Neuronal stem cell (in vitro differentiated cells): ENCODE measurements around the gene INSC.

ENCODE experiments used
- DNase-seq: peaks from one replicate; pipeline ENCODE4 v3.0.0-alpha.2; 2013; ENCODE audit warnings: low spot score
- H2AFZ ChIP-seq: one replicate; pipeline ENCODE4 v1.6.1; 2013; ENCODE audit warnings: mild to moderate bottlenecking, low read length, inconsistent platforms
- H2AK5ac ChIP-seq: 2 replicates; pipeline ENCODE4 v1.6.1; 2013; ENCODE audit warnings: low read depth, mild to moderate bottlenecking, inconsistent platforms, low read length, moderate library complexity, mixed read lengths
- H2BK120ac ChIP-seq: 2 replicates; pipeline ENCODE4 v1.6.1; 2013; ENCODE audit warnings: low read depth, mild to moderate bottlenecking, inconsistent platforms, low read length, moderate library complexity, mixed read lengths
- H2BK12ac ChIP-seq: one replicate; pipeline ENCODE4 v1.6.1; 2013; ENCODE audit warnings: low read length, inconsistent platforms
- H2BK15ac ChIP-seq: 2 replicates; pipeline ENCODE4 v1.6.1; 2013; ENCODE audit warnings: mild to moderate bottlenecking, low read length, inconsistent platforms, mixed read lengths
- H2BK5ac ChIP-seq: one replicate; pipeline ENCODE4 v1.6.1; 2013; ENCODE audit warnings: inconsistent platforms, mild to moderate bottlenecking, low read length, moderate library complexity
- H3K14ac ChIP-seq: one replicate; pipeline ENCODE4 v1.6.1; 2013; ENCODE audit warnings: low read length, inconsistent platforms
- H3K18ac ChIP-seq: 2 replicates; pipeline ENCODE4 v1.6.1; 2013; ENCODE audit warnings: low read length, inconsistent platforms
- H3K23ac ChIP-seq: 2 replicates; pipeline ENCODE4 v1.6.1; 2013; ENCODE audit warnings: low read depth, mild to moderate bottlenecking, mixed read lengths, low read length, inconsistent platforms; ENCODE audit not compliant: poor library complexity
- H3K27ac ChIP-seq: replicated peaks from 3 replicates; pipeline ENCODE4 v1.5.1; 2013; ENCODE audit warnings: low read length, inconsistent platforms
- H3K27me3 ChIP-seq, 3 experiments: 2 replicates each; pipeline ENCODE4 v1.6.1; 2013; ENCODE audit warnings: low read length in 3 of 3, mild to moderate bottlenecking in 2 of 3, inconsistent platforms in 1 of 3, low read depth in 1 of 3, mixed read lengths in 1 of 3, moderate library complexity in 1 of 3; ENCODE audit not compliant: control insufficient read depth in 3 of 3, insufficient read depth in 3 of 3
- H3K36me3 ChIP-seq, 2 donors: replicated peaks in 1 of 2; 2 replicates each; pipeline ENCODE4 v1.6.1; 2013; ENCODE audit warnings: low read length in 2 of 2; ENCODE audit not compliant: control insufficient read depth in 2 of 2, insufficient read depth in 2 of 2
- H3K4ac ChIP-seq: 2 replicates; pipeline ENCODE4 v1.6.1; 2013; ENCODE audit warnings: inconsistent platforms, mild to moderate bottlenecking, low read length, moderate library complexity
- H3K4me1 ChIP-seq, 2 donors: 1 replicate in 1 of 2; 2 replicates in 1 of 2; pipeline ENCODE4 v1.6.1; 2013; ENCODE audit warnings: low read length in 2 of 2, low read depth in 1 of 2; ENCODE audit not compliant: control insufficient read depth in 2 of 2, insufficient read depth in 1 of 2
- H3K4me2 ChIP-seq: one replicate; pipeline ENCODE4 v1.6.1; 2013; ENCODE audit warnings: mild to moderate bottlenecking, low read length, inconsistent platforms; ENCODE audit not compliant: insufficient read depth, poor library complexity, severe bottlenecking
- H3K4me3 ChIP-seq, 2 donors: 2 replicates each; pipeline ENCODE4 v1.5.1; 2013; ENCODE audit warnings: low read length in 2 of 2, mild to moderate bottlenecking in 2 of 2, inconsistent platforms in 1 of 2, moderate library complexity in 1 of 2
- H3K79me1 ChIP-seq: one replicate; pipeline ENCODE4 v1.6.1; 2013; ENCODE audit warnings: low read depth, mild to moderate bottlenecking, inconsistent platforms, low read length, moderate library complexity
- H3K9ac ChIP-seq: one replicate; pipeline ENCODE4 v1.6.1; 2013; ENCODE audit warnings: mild to moderate bottlenecking, low read depth, low read length, inconsistent platforms; ENCODE audit not compliant: poor library complexity
- H3K9me3 ChIP-seq, 2 donors: replicated peaks in 1 of 2; 2 replicates each; pipeline versions ENCODE3 to v1.6.1; 2013; ENCODE audit warnings: low read length in 2 of 2, mild to moderate bottlenecking in 2 of 2, inconsistent platforms in 1 of 2, low read depth in 1 of 2, mixed read lengths in 1 of 2, moderate library complexity in 1 of 2; ENCODE audit not compliant: control insufficient read depth in 2 of 2, insufficient read depth in 1 of 2
- H4K8ac ChIP-seq: one replicate; pipeline ENCODE4 v1.6.1; 2013; ENCODE audit warnings: low read depth, mild to moderate bottlenecking, inconsistent platforms, low read length, moderate library complexity
- H4K91ac ChIP-seq: one replicate; pipeline ENCODE4 v1.6.1; 2013; ENCODE audit warnings: low read length, low read depth, mild to moderate bottlenecking, inconsistent platforms; ENCODE audit not compliant: poor library complexity
- WGBS, 2 donors: extraction: QIAGEN DNeasy Blood & Tissue Kit; methylation state at CpG; one replicate each; pipeline ENCODE4 v1.1.7; 2013; ENCODE audit warnings: missing lambda C conversion rate in 2 of 2, mixed read lengths in 1 of 2; ENCODE audit not compliant: insufficient read length in 2 of 2, insufficient replicate concordance in 1 of 2; ENCODE audit errors: extremely low coverage in 2 of 2; 5-methylcytosine and 5-hydroxymethylcytosine counted together

Gene INSC

DNA sequence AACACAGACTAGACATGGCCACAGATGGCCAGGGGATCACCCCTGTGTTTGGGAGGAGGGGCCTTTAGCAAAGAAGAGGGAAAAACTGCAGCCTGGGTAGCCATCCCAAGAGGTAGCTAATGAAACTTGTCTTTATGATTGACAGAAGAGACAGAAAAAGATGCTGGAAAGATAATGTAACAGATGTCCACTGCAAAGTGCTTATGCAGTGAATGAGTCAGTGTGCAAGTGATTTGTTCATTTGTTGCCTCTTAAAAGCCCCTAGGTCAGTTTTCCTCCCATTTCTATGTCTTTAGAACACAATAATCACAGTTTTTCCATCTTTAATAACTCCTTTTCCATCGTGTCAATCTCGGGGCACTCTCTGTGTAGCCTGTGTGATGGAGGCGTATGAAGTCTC lies 57.2 kb downstream of the INSC start:
- WGBS, 2 donors: no CpG with 5 or more reads among the region's 3 CpGs
- H3K23ac ChIP-seq: no peak overlapping the region

GRCh38 chr11:15175831-15176230 lies 61.1 kb downstream of the INSC start:
- DNase-seq: no peak
- no CpG with 5 or more reads among the region's 11 CpGs for WGBS, 2 donors
- no peak overlapping the region for H3K23ac ChIP-seq
- H3K4ac ChIP-seq: peak overlapping the region; percentile 61
- no peak overlapping the region for H2BK5ac ChIP-seq
- H3K4me2 ChIP-seq: no peak overlapping the region
- no peaks in the 10 kb centered on the region for H3K4me1 ChIP-seq
- H4K8ac ChIP-seq: no peak overlapping the region
- no peak overlapping the region for H3K27ac ChIP-seq
- H3K79me1 ChIP-seq: no peaks in the 10 kb centered on the region
- H3K14ac ChIP-seq: peak overlapping the region; percentile 97
- H2BK120ac ChIP-seq: no peak overlapping the region
- no peak overlapping the region for H3K9ac ChIP-seq
- H3K36me3 ChIP-seq: no peaks in the 10 kb centered on the region
- H3K18ac ChIP-seq: peak overlapping the region; percentile 70
- H2BK15ac ChIP-seq: no peak overlapping the region
- H3K4me3 ChIP-seq: no peak overlapping the region
- peak overlapping the region; percentile 49 for H2BK12ac ChIP-seq
- H2AK5ac ChIP-seq: no peak overlapping the region
- no peak overlapping the region for H4K91ac ChIP-seq
- H3K9me3 ChIP-seq: peaks cover 0 to 3% of the 10 kb centered on the region in 2 donors
- no peak overlapping the region for H2AFZ ChIP-seq
- no peaks in the 10 kb centered on the region for H3K27me3 ChIP-seq

More for the DNA sequence above, 57.2 kb downstream of the INSC start:
- no peak overlapping the region for H2AK5ac ChIP-seq
- no peak overlapping the region for H2BK5ac ChIP-seq
- no peak overlapping the region for H3K9ac ChIP-seq
- no peak overlapping the region for H2BK15ac ChIP-seq
- H3K79me1 ChIP-seq: no peaks in the 10 kb centered on the region
- no peaks in the 10 kb centered on the region for H3K4me1 ChIP-seq
- H3K4me3 ChIP-seq: no peak overlapping the region
- no peak for DNase-seq
- no peak overlapping the region for H4K8ac ChIP-seq
- no peak overlapping the region for H2BK12ac ChIP-seq
- H3K18ac ChIP-seq: no peak overlapping the region
- no peak overlapping the region for H2AFZ ChIP-seq
- H3K4ac ChIP-seq: no peak overlapping the region
- no peak overlapping the region for H4K91ac ChIP-seq
- no peak overlapping the region for H3K27ac ChIP-seq
- H3K14ac ChIP-seq: no peak overlapping the region
- no peaks in the 10 kb centered on the region for H3K36me3 ChIP-seq
- peaks cover 0 to 4% of the 10 kb centered on the region in 2 donors for H3K9me3 ChIP-seq
- H3K27me3 ChIP-seq: no peaks in the 10 kb centered on the region
- no peak overlapping the region for H3K4me2 ChIP-seq
- no peak overlapping the region for H2BK120ac ChIP-seq

GRCh38 chr11:15176646-15177163 lies 62.0 kb downstream of the INSC start:
- Histone ChIP-seq H4K8ac (no peak overlapping the region), H3K23ac (no peak overlapping the region), H2BK5ac (no peak overlapping the region)

GRCh38 chr11:15177491-15177890 lies 62.8 kb downstream of the INSC start:
- Histone ChIP-seq H3K9ac (no peak overlapping the region), H3K4me3 (no peak overlapping the region), H3K23ac (no peak overlapping the region), H2BK15ac (no peak overlapping the region), H3K79me1 (no peaks in the 10 kb centered on the region), H3K4me2 (no peak overlapping the region), H2AFZ (no peak overlapping the region), H4K91ac (no peak overlapping the region), H3K36me3 (no peaks in the 10 kb centered on the region), H2AK5ac (no peak overlapping the region), H3K9me3 (peaks cover 0 to 3% of the 10 kb centered on the region in 2 donors), H3K4ac (no peak overlapping the region), H2BK120ac (no peak overlapping the region), H4K8ac (no peak overlapping the region), H3K14ac (no peak overlapping the region), H3K27me3 (no peaks in the 10 kb centered on the region), H2BK5ac (no peak overlapping the region), H3K27ac (no peak overlapping the region), H3K18ac (no peak overlapping the region), H2BK12ac (no peak overlapping the region), H3K4me1 (no peaks in the 10 kb centered on the region)
- DNase-seq: no peak
- no CpG with 5 or more reads among the region's 2 CpGs for WGBS, 2 donors

More at GRCh38 chr11:15176646-15177163, 62.0 kb downstream of the INSC start:
- Histone ChIP-seq H2BK120ac (no peak overlapping the region), H3K79me1 (no peaks in the 10 kb centered on the region), H3K4me1 (no peaks in the 10 kb centered on the region), H2BK15ac (no peak overlapping the region), H2BK12ac (no peak overlapping the region), H3K18ac (no peak overlapping the region), H2AFZ (no peak overlapping the region), H3K4me3 (no peak overlapping the region), H3K36me3 (no peaks in the 10 kb centered on the region), H3K27ac (no peak overlapping the region), H2AK5ac (no peak overlapping the region), H3K4me2 (no peak overlapping the region), H3K27me3 (no peaks in the 10 kb centered on the region), H4K91ac (no peak overlapping the region), H3K4ac (no peak overlapping the region), H3K9me3 (peaks cover 0 to 3% of the 10 kb centered on the region in 2 donors), H3K14ac (no peak overlapping the region), H3K9ac (no peak overlapping the region)
- no CpG with 5 or more reads among the region's 5 CpGs for WGBS, 2 donors
- DNase-seq: no peak
